Activated CD4-positive, alpha-beta T cell treated with anti-CD3 and anti-CD28 coated beads for 36 hours (primary cell): ENCODE results near the gene SNRPB. TPM values are rescaled to one million over a fixed set of nuclear protein-coding genes. Genes with fewer than 3 reads are reported as not detected.
"Not testable (repeated sequence)": the region's sequence is repeated elsewhere in the genome, so short reads cannot be mapped to it uniquely, and the experiment has no call there.

Source experiments
- ATAC-seq: fragments of 200-7000 bp; cut with Tn5 transposase; one replicate; pipeline ENCODE4 v1.10.0; 2021; ENCODE audit warnings: mild to moderate bottlenecking, moderate library complexity
- CTCF ChIA-PET: fragments of 350-600 bp; sonication (Branson Sonifier 250); formaldehyde crosslinking; loops from one replicate; lab custom pipeline; 2021; ENCODE audit warnings: antibody characterized with exemption; lab: Charles Lee
- POLR2A ChIA-PET: fragments of 350-600 bp; sonication (Branson Sonifier 250); formaldehyde crosslinking; loops from one replicate; lab custom pipeline; 2021; ENCODE audit warnings: antibody characterized with exemption, inconsistent platforms; lab: Charles Lee
- DNase-seq: peaks from one replicate; pipeline ENCODE4 v3.0.0-alpha.2; 2020
- H3K27ac Mint-ChIP-seq: one replicate; pipeline ENCODE4 v1.8.0; 2021; ENCODE audit warnings: mixed read lengths
- H3K27me3 Mint-ChIP-seq: one replicate; pipeline ENCODE4 v1.8.0; 2021; ENCODE audit warnings: mixed read lengths
- H3K36me3 Mint-ChIP-seq: one replicate; pipeline ENCODE4 v1.8.0; 2021; ENCODE audit warnings: low read depth, mixed read lengths
- H3K4me1 Mint-ChIP-seq: one replicate; pipeline ENCODE4 v1.8.0; 2021; ENCODE audit warnings: mixed read lengths
- H3K4me3 Mint-ChIP-seq: one replicate; pipeline ENCODE4 v1.8.0; 2021; ENCODE audit warnings: mild to moderate bottlenecking, moderate library complexity, mixed read lengths
- H3K9me3 Mint-ChIP-seq: one replicate; pipeline ENCODE4 v1.8.0; 2021; ENCODE audit warnings: low read depth, mixed read lengths
- intact Hi-C, 2 experiments: fragments of 100-400 bp; cut with DNase I in 1 of 2; cut with micrococcal nuclease in 1 of 2; formaldehyde crosslinking; loops; one replicate each; pipeline versions ENCODE4 v1.14.2 to v1.15.1; 2022 to 2024; cut with DNase I, micrococcal nuclease
- total RNA-seq, 2 experiments: library from RNA; stranded (reverse); gene quantifications; one replicate each; pipeline ENCODE4 v1.2.3, GENCODE V29; 2021

Gene SNRPB
- total RNA-seq, 2 experiments from 2014 or later, result 348 to 466 TPM

DNA sequence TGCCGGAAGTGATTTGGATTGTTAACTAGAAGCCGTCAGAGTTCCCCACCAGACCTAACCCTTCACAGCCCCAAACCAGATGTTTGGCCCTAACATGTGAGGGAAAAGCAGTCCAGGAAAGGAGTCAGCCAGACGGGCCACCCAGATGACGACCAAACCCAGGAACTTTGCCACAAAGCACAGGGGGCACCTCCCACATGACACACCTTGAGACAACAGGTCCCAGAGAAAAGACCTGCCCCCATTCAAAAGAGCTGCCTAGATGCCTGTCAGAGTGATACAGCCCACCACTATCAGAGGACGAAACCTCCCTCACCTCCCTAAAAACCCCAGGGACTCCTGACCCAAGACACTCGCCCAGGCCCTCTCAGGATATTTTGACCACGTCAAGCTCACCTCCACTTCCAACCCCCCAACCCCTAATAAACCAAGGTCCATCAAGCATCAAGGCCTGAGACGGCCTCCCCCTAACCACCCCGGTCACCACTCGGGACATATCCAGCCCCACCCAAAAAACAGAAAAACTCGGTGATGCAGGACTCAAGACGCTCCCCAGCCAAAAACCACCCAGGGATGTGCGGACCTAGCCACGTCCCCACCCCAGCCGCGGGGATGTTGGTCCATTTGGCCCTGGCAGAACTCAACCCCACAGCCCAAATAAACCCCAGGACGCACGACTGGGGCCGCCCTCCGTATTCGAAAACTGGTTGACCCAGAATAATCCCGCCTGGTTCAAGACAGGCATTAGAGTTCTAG is 37.5 kb upstream of the SNRPB start:
- peak overlapping the region; percentile 85 for H3K4me3 Mint-ChIP-seq
- ChIA-PET CTCF (interaction anchor here (1.5 to 3.8 kb wide), 2 partner anchors 14 to 142 kb away, joined by 4 to 73 read pairs; no protein-coding TSS in a partner anchor), POLR2A (interaction anchor here (3.4 kb wide), 1 partner anchor 37 kb away, joined by 12 read pairs; the partner anchor contains the start of gene SNRPB)
- H3K9me3 Mint-ChIP-seq, result no peaks in the 10 kb centered on the region
- peaks cover 8% of the 10 kb centered on the region for H3K4me1 Mint-ChIP-seq
- ATAC-seq (peak; percentile 9), DNase-seq (no peak)
- H3K36me3 Mint-ChIP-seq, result peaks cover 5% of the 10 kb centered on the region
- intact Hi-C loops, result loop anchor here (1.0 to 2.0 kb wide), 3 partner anchors 17 to 1042 kb away; partner anchors contain the start of genes NSFL1C (in 1 of the 2) and PTPRA (in 1 of the 2)
- H3K27ac Mint-ChIP-seq, result peak overlapping the region; percentile 95
- peaks cover 2% of the 10 kb centered on the region for H3K27me3 Mint-ChIP-seq

DNA sequence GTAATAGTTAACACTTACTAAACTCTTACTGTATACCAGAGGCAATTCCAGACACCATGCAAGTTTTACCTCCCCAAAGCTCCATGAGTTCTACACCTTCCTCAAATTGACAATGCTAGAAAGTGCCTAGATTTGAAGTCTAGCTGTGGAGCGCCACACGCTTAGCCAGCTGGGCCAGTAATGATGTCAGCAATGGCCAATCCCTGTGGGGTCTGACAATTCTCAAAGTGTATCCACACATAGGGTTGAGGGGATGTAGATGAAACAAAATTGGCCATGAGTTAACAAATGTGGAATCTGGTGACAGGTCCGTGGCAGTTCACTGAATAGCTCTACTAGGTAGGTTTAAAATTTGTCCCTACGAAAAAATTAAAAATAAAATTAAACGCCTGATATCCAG is 36.9 kb upstream of the SNRPB start:
- ChIA-PET POLR2A (interaction anchor here (3.4 kb wide), 1 partner anchor 37 kb away, joined by 12 read pairs; the partner anchor contains the start of gene SNRPB), CTCF (interaction anchor here (1.5 to 3.8 kb wide), 2 partner anchors 15 to 143 kb away, joined by 4 to 73 read pairs; no protein-coding TSS in a partner anchor)
- H3K36me3 Mint-ChIP-seq, result peaks cover 7% of the 10 kb centered on the region
- H3K4me1 Mint-ChIP-seq, result peaks cover 8% of the 10 kb centered on the region
- peak overlapping the region; percentile 85 for H3K4me3 Mint-ChIP-seq
- no peaks in the 10 kb centered on the region for H3K9me3 Mint-ChIP-seq
- no peak for DNase-seq
- intact Hi-C loops, result no loop called here
- H3K27me3 Mint-ChIP-seq, result peaks cover 2% of the 10 kb centered on the region
- no peak for ATAC-seq
- H3K27ac Mint-ChIP-seq, result no peak overlapping the region

DNA sequence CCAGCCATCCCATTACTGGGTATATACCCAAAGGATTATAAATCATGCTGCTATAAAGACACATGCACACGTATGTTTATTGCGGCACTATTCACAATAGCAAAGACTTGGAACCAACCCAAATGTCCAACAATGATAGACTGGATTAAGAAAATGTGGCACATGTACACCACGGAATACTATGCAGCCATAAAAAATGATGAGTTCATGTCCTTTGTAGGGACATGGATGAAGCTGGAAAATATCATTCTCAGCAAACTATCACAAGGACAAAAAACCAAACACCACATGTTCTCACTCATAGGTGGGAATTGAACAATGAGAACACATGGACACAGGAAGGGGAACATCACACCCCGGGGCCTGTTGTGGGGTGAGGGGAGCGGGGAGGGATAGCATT is 35.8 kb upstream of the SNRPB start:
- H3K27me3 Mint-ChIP-seq, H3K27ac Mint-ChIP-seq, DNase-seq, H3K9me3 Mint-ChIP-seq, ATAC-seq, H3K4me1 Mint-ChIP-seq, POLR2A ChIA-PET, intact Hi-C loops, CTCF ChIA-PET, H3K4me3 Mint-ChIP-seq: not testable (repeated sequence)
- peaks cover 12% of the 10 kb centered on the region for H3K36me3 Mint-ChIP-seq

DNA sequence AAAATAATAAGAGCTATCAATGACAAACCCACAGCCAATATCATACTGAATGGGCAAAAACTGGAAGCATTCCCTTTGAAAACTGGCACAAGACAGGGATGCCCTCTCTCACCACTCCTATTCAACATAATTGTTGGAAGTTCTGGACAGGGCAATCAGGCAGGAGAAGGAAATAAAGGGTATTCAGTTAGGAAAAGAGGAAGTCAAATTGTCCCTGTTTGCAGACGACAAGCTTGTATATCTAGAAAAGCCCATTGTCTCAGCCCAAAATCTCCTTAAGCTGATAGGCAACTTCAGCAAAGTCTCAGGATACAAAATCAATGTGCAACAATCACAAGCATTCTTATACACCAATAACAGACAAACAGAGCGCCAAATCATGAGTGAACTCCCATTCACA is 34.2 kb upstream of the SNRPB start:
- H3K4me3 Mint-ChIP-seq, H3K27ac Mint-ChIP-seq, DNase-seq, ATAC-seq, H3K4me1 Mint-ChIP-seq, H3K27me3 Mint-ChIP-seq, H3K9me3 Mint-ChIP-seq, intact Hi-C loops: not testable (repeated sequence)
- CTCF ChIA-PET, result interaction anchor here (1.8 kb wide), 1 partner anchor 17 kb away, joined by 10 read pairs; no protein-coding TSS in a partner anchor
- POLR2A ChIA-PET, result interaction anchor here (0.6 kb wide), 1 partner anchor 40 kb away, joined by 8 read pairs; no protein-coding TSS in a partner anchor
- H3K36me3 Mint-ChIP-seq, result peaks cover 21% of the 10 kb centered on the region

DNA sequence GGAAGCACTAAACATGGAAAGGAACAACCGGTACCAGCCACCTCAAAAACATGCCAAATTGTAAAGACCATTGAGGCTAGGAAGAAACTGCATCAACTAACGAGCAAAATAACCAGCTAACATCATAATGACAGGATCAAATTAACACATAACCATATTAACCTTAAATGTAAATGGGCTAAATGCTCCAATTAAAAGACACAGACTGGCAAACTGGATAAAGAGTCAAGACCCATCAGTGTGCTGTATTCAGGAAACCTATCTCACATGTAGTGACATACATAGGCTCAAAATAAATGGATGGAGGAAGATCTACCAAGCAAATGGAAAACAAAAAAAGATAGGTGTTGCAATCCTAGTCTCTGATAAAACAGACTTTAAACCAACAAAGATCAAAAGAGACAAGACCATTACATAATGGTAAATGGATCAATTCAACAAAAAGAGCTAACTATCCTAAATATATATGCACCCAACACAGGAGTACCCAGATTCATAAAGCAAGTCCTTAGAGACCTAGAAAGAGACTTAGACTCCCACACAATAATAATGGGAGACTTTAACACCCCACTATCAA is 32.3 kb upstream of the SNRPB start:
- H3K27ac Mint-ChIP-seq, CTCF ChIA-PET, ATAC-seq, H3K27me3 Mint-ChIP-seq, H3K4me3 Mint-ChIP-seq, DNase-seq, H3K9me3 Mint-ChIP-seq, intact Hi-C loops, H3K4me1 Mint-ChIP-seq, POLR2A ChIA-PET: not testable (repeated sequence)
- H3K36me3 Mint-ChIP-seq, result peaks cover 29% of the 10 kb centered on the region

DNA sequence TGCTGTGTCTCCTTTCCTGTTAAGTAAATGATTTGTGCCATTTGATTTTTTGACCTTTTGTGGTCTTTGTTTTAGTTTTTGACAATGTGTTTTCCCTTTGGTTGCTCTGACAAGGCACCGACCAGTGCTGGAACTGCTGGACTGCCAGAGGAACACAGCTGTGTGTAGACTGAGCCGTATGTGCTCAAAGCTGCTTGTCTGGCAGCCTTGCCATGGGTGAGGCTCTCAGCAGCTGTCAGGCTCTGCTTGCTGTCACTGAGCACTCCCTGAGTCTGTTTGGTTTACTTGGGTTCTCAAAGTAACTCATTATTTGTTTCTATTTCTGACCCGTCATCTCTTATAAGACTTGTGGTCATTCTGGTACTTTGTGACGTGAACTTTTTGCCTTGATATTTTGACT is 15.1 kb upstream of the SNRPB start:
- CTCF ChIA-PET, result no interaction called here
- ATAC-seq, result no peak
- no peaks in the 10 kb centered on the region for H3K4me1 Mint-ChIP-seq

DNA sequence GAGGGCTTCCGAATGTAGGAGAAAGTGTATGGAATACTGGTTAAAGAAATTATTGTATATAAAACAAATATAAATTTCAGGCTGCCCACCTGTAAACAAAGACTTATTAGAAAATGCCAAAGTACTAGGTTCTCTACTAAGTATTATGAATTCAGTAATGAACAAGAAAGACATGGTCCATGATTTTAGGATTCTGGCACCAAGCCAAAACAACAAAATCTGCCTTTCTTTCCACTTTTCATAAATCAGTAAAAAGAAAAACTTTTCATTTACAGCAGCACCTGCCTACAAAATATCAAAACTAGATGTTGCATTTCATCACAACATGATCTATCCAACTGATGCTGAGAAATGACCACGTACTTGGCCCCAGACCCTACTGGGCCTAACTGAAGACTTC is 14.5 kb upstream of the SNRPB start:
- peaks cover 68% of the 10 kb centered on the region for H3K36me3 Mint-ChIP-seq
- ChIA-PET POLR2A (no interaction called here), CTCF (no interaction called here)
- no peak overlapping the region for H3K27ac Mint-ChIP-seq
- no peaks in the 10 kb centered on the region for H3K9me3 Mint-ChIP-seq
- DNase-seq (no peak), ATAC-seq (no peak)
- no peaks in the 10 kb centered on the region for H3K27me3 Mint-ChIP-seq
- no peaks in the 10 kb centered on the region for H3K4me1 Mint-ChIP-seq
- intact Hi-C loops, result no loop called here
- no peak overlapping the region for H3K4me3 Mint-ChIP-seq

More for the DNA sequence above, 15.1 kb upstream of the SNRPB start:
- intact Hi-C loops, result no loop called here
- Mint-ChIP-seq H3K9me3 (no peaks in the 10 kb centered on the region), H3K27ac (no peak overlapping the region), H3K36me3 (peaks cover 66% of the 10 kb centered on the region), H3K27me3 (no peaks in the 10 kb centered on the region), H3K4me3 (no peak overlapping the region)
- no peak for DNase-seq
- POLR2A ChIA-PET, result no interaction called here

DNA sequence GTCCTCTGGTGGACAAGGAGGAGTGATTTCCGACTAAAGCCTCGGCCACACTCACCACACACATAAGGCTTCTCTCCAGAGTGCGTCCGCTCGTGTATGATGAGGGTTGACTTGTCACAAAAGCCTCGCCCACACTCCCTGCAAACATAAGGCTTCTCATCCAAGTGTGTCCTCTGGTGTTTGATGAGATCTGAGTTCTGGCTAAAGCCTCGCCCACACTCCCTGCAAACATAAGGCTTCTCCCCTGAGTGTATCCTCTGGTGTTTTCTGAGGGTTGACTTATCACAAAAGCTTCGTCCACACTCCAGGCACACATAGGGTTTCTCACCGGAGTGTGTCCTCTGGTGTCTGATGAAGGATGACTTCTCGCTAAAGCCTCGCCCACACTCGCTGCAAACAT is 12.9 kb upstream of the SNRPB start:
- Mint-ChIP-seq H3K27me3 (no peaks in the 10 kb centered on the region), H3K36me3 (peaks cover 68% of the 10 kb centered on the region), H3K27ac (no peak overlapping the region), H3K9me3 (no peaks in the 10 kb centered on the region), H3K4me3 (no peak overlapping the region), H3K4me1 (no peaks in the 10 kb centered on the region)
- POLR2A ChIA-PET, result no interaction called here
- DNase-seq (no peak), ATAC-seq (no peak)
- CTCF ChIA-PET, result no interaction called here
- intact Hi-C loops, result no loop called here

DNA sequence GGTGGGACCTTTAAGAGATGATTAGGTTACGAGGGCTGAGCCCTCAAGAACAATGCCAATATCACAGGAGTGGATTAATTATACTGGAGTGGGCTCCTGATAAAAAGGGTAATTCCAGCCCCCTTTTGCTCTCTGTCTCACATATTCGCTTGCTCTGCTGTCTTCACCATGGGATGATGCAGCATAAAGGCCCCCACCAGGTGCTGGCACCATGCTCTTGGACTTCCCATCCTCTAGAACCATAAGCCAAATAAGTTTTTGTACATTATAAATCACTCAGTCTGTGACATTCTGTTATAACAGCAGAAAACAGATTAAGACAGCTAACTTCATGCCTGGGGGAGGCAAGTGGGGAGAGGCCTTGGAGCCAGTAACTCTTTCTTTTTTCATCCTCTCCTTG is 9.8 kb upstream of the SNRPB start:
- Mint-ChIP-seq H3K36me3 (peaks cover 63% of the 10 kb centered on the region), H3K4me1 (no peaks in the 10 kb centered on the region), H3K27ac (no peak overlapping the region), H3K27me3 (no peaks in the 10 kb centered on the region), H3K9me3 (no peaks in the 10 kb centered on the region), H3K4me3 (no peak overlapping the region)
- DNase-seq, result no peak
- ATAC-seq, result no peak
- ChIA-PET CTCF (interaction anchor here (0.6 to 0.7 kb wide), 2 partner anchors 35 to 85 kb away, joined by 3 to 4 read pairs; no protein-coding TSS in a partner anchor), POLR2A (no interaction called here)
- intact Hi-C loops, result no loop called here

DNA sequence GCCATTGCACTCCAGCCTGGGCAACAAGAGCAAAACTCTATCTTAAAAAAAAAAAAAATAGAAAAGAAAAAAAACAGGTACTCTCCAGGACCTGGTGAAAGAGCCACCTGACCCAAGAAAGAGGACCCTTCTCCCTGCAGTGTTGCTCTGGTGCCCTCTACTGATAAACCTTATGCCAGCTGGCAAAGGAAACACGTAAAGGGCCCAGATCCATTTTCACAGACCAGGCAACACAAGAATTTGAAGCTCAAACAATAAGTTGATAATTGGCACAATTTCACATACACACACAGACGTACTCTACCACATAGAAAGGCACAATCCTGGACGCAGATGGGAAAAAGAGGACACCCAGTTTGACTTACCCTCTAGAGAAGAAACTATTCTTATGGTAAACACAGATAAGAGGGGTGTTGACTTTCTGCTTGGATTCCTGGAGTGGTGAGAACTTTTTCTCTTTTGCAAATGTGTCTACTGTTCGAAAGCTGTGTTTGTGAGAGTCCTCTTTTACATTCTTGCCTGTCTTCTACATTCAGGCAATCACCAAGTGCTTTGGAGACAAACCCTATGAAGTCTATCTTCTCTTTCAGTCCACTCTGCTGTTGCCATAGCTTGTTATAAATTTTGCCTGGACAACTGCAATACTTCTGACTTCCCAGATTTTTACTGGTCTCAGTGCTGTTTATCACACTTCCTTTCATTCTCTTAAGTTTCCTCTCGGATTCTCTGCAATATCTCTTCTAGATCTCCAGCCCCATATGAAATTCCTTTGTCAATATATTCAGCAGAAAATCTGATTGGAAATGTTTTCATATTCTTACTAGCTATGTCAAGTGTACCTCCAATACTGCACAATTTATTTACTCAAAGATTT is 6.4 kb upstream of the SNRPB start:
- Mint-ChIP-seq H3K9me3 (no peaks in the 10 kb centered on the region), H3K36me3 (peaks cover 39% of the 10 kb centered on the region), H3K27ac (no peak overlapping the region), H3K4me3 (no peak overlapping the region), H3K4me1 (peaks cover 5% of the 10 kb centered on the region), H3K27me3 (no peaks in the 10 kb centered on the region)
- no peak for DNase-seq
- CTCF ChIA-PET, result interaction anchor here (0.7 to 4.7 kb wide), 2 partner anchors 45 to 577 kb away, joined by 3 to 17 read pairs; no protein-coding TSS in a partner anchor
- intact Hi-C loops, result no loop called here
- ATAC-seq, result no peak
- POLR2A ChIA-PET, result no interaction called here
